HG02840 (cell line): ENCODE results near the gene CALHM5.
"Not testable (repeated sequence)": the region's sequence is repeated elsewhere in the genome, so short reads cannot be mapped to it uniquely, and the experiment has no call there.

Source experiments
- ATAC-seq: cut with Tn5 transposase; IDR thresholded peaks from one replicate; pipeline ENCODE4 v1.9.1; 2021; ENCODE audit warnings: mild to moderate bottlenecking, moderate library complexity, moderate number of reproducible peaks; ENCODE audit not compliant: unreplicated experiment, low FRiP score

Gene CALHM5, protein sequence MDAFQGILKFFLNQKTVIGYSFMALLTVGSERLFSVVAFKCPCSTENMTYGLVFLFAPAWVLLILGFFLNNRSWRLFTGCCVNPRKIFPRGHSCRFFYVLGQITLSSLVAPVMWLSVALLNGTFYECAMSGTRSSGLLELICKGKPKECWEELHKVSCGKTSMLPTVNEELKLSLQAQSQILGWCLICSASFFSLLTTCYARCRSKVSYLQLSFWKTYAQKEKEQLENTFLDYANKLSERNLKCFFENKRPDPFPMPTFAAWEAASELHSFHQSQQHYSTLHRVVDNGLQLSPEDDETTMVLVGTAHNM

DNA sequence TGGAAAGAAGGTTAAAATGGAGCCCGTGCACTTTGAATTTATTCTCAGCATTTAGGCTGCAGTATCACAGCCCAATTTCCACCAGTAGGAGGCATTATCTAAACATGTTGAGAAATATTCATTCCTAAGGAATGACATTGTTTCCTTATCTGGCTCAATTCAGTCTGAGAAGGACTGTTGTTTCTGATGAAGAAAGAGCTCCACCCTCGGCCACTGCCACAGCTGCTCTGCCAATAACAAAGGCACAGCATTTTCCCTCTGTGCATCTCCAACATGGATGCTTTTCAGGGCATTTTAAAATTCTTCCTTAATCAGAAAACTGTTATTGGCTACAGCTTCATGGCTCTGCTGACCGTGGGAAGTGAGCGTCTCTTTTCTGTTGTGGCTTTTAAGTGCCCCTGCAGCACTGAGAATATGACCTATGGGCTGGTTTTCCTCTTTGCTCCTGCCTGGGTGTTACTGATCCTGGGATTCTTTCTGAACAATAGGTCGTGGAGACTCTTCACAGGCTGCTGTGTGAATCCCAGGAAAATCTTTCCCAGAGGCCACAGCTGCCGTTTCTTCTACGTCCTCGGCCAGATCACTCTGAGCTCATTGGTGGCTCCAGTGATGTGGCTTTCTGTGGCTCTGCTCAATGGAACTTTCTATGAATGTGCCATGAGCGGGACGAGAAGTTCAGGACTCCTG, at the start of gene CALHM5:
Gene CALHM5 (plus strand): TSS at position 216 of the 687 bp plus-strand sequence. CDS start 58 bp downstream, at position 274.
- no peak for ATAC-seq

DNA sequence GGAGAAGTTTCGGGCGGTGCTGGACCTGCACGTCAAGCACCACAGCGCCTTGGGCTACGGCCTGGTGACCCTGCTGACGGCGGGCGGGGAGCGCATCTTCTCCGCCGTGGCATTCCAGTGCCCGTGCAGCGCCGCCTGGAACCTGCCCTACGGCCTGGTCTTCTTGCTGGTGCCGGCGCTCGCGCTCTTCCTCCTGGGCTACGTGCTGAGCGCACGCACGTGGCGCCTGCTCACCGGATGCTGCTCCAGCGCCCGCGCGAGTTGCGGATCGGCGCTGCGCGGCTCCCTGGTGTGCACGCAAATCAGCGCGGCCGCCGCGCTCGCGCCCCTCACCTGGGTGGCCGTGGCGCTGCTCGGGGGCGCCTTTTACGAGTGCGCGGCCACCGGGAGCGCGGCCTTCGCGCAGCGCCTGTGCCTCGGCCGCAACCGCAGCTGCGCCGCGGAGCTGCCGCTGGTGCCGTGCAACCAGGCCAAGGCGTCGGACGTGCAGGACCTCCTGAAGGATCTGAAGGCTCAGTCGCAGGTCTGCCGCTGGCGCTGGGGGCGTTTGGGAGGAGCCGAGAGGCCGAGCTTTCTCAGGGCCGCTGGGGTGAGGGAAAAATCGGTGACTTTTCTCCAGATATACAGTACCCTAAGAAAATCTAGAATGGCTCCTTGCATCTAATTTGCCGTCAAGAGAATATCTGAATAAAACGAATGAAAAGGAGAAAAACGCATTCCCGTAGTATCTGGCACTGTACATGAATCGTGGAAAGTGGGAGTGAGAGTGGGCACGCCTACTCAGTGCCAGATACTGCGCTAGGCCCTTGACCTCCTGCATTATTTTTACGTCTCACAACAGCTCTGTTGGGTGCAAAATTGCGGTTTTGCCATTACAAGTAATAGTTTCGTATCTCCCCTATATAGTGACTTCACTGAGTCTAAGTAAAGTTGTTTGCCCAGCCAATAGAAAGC, 49.2 kb upstream of the CALHM5 start:
- ATAC-seq, result peak; percentile 81

DNA sequence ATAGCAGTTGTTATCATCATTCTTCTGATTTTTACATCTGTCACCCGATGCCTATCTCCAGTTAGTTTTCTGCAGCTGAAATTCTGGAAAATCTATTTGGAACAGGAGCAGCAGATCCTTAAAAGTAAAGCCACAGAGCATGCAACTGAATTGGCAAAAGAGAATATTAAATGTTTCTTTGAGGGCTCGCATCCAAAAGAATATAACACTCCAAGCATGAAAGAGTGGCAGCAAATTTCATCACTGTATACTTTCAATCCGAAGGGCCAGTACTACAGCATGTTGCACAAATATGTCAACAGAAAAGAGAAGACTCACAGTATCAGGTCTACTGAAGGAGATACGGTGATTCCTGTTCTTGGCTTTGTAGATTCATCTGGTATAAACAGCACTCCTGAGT, 48.1 kb upstream of the CALHM5 start:
- ATAC-seq, result no peak

DNA sequence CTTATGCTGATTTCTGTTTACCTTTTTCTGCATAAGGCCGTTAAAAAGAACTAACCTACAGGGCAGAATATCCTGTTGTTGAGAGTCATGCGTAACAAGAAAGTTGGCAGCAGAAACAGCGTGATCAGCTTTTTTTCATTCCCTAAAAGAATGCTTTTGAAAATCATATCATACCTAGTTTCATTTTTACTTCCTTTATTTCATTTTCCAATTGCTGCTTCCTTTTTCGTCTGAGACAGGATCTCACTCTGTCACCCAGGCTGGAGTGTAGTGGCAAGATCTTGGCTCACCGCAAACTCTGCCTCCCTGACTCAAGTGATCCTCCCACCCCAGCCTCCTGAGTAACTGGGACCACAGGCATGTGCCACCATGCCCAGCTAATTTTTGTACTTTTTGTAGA, 46.2 kb upstream of the CALHM5 start:
- no peak for ATAC-seq

DNA sequence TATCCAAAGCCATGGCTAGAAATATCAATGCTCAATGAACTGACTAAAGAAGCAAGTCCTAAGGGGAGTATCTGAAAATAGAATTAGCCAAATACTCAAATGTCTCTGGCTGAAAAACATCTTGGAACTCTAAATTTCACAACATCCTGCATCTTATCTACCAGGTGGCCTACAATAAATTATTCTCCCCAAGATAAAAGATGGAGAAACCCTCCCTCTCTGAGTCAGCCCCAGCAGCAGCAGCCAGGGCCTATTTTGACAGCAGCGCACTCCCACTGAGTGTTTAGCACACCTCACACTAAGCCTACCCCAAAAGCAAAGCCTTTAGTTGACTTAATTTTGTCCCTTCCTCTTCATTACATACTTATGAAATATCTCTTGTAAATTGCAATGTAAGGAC, 44.3 kb upstream of the CALHM5 start:
- no peak for ATAC-seq

DNA sequence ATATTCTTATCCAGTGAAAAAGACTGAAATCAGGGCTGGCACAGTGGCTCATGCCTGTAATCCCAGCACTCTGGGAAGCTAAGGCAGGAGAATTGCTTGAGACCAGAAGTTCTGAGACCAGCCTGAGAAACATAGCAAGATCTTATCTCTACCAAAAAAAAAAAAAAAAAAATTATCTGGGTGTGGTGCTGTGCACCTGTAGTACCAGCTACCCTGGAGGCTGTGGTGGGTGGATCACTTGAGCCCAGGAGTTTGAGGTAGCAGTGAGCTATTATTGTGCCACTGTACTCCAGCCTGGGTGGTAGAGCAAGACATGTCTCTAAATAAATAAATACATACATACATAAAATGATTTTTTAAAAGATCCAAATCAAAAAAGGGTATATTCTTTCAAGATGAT, 43.9 kb upstream of the CALHM5 start:
- no peak for ATAC-seq

DNA sequence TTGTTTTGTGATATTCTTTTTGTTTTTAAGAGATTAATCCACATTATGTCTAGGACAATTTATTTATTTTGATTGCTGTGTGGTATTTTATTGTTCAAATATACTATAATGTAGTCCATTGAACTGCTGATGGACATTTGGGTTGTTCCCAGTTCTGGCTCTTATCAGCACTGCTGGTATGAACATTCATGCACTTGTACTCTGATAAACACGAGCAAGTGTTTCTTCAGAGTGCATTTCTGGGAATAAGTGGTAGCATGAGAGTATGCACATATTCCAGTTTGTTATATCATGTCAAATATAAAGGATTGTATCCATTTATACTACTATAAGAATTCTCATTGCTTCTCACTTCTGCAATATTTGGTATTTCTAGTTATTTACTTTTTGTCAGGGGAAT, 43.1 kb upstream of the CALHM5 start:
- ATAC-seq, result no peak

DNA sequence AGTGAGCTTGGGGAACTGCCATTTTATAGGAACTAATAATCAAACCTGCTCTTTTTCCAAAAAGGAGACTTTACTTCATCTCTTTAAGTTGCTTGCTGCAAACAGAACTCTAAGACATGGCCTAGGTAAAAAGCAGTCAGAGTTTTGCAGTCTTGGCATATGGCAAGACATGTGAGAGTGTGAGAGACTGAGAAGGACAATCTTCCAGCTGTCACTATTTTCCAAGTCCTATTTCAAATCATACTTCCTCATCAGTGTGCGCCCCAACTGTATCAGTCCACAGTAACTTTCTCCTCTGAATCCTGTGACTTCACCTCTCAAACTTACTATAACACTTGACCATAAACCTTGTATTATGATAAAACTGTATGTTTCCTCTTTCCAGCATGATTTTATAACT, 39.9 kb upstream of the CALHM5 start:
- ATAC-seq, result no peak

DNA sequence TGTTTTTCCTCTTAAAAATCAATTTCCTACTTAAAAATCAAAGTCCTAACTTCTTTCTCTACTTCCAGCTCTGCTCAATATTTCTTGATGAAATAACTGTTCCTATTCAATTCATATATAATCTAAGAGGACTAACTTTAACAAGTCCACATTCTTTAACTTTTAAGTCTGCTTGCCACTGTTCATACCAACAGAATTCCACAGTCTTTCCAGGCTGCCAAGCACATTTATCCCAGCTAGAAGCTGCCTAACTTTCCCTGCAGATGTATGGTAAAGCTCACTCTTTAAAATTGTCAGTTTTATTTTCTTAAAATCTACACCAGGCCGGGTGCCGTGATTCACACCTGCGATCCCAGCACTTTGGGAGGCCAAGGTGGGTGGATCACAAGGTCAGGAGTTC, 38.7 kb upstream of the CALHM5 start:
- no peak for ATAC-seq

DNA sequence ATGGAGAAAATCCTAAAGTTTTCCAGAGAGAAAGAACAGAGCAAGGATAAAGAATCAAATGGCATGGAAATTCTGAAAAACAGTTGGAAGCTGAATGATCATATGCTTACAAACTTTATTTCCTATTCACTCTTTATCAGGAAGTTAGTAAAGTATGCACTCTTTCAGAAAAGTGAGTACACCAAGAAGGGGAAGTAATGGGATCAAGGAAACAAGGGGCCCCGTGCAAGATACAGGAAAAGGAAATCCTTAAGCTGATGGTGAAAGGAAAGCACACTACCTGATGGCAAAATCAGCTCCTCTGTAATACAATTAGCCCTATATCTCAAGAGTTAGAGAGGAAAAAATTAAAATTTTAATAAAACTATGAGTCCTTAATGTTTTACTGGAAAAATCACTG, 36.3 kb upstream of the CALHM5 start:
- ATAC-seq, result no peak

DNA sequence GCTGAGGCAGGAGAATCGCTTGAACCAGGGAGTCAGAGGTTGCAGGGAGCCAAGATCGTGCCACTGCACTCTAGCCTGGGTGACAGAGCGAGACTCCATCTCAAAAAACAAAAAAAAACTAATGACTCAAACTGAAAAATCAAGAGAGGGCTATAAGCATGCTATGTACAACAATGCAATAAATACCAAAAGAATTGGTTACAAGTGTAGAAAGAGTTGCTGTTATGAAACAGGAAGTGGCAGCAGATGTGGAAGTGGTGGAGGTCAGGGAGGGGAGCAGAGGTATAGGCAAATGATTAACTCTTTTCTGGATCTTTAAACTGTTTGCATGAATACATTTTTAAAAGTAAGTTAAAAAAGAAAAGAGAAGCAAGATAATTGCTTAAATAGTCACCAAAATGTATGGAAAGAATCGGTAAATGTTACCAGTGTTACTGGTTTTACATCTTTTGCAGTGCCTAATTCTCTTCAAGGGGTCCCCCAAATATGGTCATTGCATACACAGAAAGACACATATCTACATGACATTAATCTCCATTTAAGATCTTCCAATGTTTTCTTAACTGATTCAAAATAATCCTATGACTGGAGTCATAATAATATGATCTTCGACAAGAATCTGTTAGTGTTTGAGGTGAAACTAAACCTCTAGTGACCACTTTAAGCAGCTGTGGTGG, 35.3 kb upstream of the CALHM5 start:
- peak; percentile 100 for ATAC-seq

DNA sequence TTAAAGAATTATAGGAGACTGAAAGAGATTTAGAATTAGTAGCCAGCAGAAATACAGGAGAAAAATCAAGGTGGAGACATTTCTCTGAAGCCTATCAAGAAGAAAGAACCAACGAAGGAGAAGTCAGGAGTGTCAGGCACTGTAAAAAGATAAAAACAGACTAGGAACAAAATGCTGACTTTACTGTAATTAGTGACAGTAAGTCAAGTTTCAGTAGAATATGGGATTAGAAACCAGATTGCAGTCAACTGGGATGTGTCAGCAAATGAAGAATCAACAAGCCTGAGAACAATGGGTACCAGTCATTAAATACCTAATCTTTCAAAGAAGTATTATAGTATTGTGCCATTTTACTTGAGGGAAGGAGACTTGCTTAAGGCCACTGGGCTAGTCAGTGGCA, 28.7 kb upstream of the CALHM5 start:
- ATAC-seq, result no peak

DNA sequence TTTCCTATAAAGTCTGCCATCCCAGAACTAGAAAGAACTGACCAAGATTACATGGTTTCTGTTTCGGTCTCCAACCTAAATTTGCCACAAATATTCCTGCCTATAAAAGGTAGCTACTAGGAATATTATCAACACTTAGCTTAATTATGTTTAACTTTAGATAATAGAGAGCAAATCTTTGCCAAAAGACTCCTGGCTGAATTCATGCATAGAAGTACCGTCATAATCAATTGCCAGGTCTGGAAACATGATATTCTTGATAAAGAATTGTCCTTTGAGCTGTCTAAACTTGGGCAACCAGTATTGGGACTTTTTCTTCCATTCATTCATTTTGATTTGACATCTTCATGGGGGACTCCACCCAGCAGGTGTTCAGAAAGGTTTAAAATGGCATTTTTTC, 27.8 kb upstream of the CALHM5 start:
- ATAC-seq, result no peak

DNA sequence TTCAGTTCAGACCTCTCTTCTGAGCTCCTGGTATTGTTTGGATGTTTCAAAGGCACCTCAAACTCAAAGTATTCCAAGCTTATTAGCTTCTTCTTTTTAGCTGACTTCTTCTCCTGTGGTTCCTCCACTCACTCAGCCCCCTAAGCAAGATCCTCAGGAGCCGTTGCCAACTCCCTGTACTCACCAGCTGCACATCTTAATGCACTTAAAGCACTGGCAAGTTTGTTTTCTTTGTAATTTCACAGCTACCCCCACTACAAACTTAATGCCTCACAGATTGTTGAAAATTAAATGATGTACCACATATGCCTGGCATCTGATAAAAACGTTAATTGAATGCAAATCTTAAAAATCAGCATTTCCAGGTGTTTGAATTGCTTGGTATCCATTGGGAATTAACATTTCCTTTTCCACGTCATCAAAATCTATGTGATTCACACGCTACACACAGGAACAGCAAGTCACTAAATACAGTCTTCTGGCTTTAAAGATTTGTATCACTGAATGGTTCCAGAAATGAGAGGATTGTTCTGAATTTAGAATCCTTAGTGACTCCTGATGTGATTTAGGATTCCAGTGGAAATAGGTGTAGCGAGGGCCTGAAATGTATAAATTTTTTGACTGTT, 25.8 kb upstream of the CALHM5 start:
- no peak for ATAC-seq

DNA sequence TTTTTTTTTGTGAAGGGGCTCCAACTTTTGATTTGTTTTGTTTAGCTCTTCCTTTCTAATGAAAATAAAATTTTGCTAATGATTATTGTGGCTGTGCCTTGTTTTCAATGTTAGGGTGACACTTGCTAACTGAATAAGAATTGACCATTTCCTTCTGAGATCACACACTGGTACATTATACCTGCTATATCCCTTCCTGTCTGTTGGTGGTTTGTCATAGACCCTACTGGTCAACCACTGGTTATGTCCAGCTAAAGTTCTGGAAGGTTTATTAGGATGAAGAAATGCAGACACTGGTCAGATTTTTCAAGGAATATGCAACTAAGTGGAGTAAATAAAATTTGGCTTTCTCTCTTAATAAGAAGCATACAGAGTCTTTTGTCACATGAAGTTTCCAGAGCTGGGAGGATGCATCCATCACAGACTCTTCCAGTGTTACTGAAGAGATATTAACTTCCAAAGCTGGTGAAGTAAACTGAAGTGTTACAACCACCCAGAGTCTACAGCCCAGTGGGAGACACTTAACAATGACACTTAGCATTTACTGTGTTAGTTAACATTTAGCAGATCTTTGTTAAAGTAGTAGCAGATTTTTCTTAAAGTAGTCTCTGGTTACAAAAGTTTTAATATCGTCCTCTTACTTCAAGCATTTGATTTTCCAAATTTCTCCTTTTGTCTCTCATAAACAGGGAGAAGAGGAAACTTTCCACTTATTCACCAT, 19.7 kb upstream of the CALHM5 start:
- no peak for ATAC-seq

DNA sequence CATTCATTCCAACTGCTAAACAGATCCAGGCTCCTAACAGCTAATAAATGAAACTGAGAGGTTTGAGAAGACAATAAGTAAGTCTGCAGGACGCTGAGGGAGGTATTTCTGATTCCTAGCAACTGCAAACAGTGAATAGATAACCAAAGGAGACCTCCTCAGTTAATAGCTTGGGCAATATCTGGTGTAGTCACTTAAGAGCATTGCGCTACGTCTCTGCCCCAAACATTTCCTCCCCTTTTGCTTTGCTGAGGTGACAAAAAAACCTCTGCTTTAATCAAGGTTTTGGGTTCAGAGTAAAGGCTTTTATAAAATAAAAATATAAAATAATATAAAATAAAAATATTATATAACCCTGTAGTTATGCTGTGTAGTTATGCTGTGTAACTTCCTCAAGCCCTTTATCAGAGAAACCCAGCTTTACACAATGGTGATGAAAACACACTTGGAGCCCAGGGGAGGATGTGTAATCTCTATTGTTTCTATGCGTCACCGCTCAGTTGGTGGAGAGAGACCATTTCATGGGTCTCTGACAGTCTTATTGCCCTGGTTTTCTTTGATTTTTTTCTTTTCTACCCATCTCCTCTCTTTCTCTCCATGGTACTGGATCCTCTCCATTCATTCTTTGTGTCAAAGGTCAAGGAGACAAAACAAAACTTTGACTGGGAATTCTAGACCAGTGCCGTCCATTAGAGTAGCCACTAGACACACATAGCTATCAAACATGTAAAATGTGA, 18.9 kb upstream of the CALHM5 start:
- ATAC-seq, result no peak

DNA sequence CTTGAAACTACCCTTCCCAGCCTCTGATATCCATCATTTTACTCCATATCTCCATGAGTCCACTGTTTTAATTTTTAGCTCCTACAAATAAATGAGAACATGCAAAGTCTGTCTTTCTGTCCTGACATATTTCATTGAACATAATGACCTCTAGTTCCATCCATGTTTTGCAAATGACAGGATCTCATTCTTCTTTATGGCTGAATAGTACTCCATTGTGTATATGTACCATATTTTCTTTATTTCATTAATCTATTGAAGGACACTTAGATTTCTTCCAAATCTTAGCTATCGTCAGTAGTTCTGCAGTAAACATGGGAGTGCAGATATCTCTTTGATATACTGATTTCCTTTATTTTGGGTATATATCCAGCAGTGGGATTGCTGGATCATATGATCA, 16.3 kb upstream of the CALHM5 start:
- not testable (repeated sequence) for ATAC-seq

DNA sequence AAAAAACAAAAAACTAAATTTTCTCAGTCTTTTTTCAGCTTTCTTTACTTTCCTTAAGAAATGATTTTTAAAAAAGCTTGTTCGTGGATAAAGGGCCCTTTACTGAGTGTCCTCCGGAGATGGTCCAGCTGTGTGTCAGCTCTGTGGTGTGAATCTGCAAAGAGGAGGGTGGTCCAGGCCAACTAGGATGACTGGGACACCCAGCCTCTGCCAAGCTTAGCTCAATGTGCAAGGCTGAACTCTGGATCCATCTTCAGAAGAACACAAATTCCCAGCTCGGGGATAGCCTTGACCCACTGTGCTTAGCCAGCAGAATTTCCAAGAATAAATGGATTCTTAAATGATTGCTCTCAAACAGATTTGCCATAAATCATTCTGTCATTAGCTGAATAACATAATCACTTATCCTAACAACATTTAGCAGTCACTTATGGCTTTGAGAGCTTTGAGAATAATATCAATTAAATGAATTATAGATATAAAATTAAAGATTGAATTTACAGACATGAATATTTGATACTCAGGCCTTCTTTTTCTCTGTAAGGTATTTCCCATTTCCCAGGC, 14.2 kb upstream of the CALHM5 start:
- ATAC-seq, result no peak
